Measurements from ENCODE around the gene DCDC1.
"Not testable (repeated sequence)": the region's sequence is repeated elsewhere in the genome, so short reads cannot be mapped to it uniquely, and the experiment has no call there.

Gene DCDC1

GRCh38 chr11:30983776-30984441 is 385.6 kb downstream of the DCDC1 start:
- DNase-seq: no peak

DNA sequence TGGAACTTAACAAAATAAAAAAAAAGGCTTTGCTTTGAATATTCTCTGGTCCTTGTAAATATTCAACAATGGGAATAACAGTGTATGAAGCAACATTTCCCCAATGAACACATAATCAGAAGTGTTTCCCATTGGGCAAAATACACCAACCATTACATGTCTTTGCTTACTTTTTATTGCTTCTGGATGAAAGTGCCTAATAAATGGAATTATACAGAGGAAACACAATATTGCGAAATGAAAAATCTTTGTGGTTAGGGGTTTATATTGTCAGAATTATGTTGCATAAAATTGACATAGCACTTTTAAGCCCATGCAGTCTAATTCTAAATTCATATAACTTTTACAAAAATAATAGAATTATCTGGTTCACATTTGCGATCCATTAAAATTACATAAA is 386.4 kb downstream of the DCDC1 start:
- DNase-seq: no peak

- DNase-seq: no peak
These were observed 402.0 kb downstream of the DCDC1 start for GRCh38 chr11:30967579-30967978.

DNA sequence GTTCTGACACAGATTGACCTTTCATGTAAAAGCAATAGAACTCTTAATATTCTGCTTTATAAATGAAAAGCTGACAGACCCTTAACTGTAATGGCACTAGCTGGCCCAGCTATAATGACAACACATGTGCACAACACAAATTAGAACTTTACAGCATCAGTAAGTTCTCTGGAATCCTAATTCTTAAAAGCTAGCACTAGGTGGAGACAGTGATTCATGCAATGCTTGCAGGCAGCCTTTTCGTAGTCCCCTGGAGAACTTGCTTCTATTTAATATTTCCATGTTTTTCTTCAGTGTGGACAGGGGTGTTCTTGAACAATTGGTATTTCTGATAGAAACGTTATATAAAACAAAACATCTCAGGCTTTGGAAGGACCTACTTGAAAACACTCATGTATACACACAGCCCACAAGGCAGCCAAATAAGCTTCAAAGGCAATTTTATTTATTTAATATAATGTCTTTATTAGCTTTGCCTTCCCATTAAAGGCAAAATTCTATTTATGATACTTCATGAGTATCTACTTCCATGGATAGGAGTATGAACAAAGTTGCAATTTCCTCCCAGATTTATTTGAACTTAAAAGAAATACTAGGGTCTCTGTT is 409.0 kb downstream of the DCDC1 start:
- no peak for DNase-seq

DNA sequence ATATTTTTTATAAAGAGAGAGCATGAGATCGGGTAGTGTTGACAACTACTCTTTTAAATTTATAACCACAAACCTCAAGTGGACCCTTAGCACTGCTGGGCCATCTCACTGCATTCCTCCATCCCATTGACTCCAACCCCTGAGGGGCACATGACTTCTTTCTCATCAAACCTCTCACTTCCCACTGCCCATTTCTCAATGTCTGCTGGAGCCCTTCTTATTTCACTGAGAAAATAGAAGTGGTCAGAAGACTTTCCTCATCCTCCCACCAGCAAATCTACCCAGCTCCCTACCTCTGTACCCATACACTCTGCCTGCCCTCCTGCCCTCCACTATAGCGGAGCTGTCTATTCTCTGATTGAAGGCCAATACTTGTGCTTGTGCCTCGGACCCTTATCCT is 412.8 kb downstream of the DCDC1 start:
- DNase-seq: no peak

DNA sequence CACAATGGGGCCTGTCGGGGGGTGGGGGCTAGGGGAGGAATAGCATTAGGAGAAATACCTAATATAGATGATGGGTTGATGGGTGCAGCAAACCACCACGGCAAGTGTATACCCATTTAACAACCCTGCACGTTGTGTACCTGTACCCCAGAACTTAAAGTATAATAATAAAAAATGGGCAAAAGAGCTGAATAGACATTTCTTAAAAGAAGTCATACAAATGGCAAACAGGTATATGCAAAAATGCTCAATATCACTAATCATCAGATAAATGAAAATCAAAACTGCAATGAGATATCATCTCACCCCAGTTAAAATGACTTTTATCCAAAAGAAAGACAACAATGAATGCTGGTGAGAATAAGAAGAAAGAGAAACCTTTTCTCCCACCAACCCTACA is 419.7 kb downstream of the DCDC1 start:
- no peak for DNase-seq

GRCh38 chr11:30947715-30948114 is 421.8 kb downstream of the DCDC1 start:
- DNase-seq: not testable (repeated sequence)

- no peak for DNase-seq
These were observed 430.7 kb downstream of the DCDC1 start for GRCh38 chr11:30938810-30939209.

DNA sequence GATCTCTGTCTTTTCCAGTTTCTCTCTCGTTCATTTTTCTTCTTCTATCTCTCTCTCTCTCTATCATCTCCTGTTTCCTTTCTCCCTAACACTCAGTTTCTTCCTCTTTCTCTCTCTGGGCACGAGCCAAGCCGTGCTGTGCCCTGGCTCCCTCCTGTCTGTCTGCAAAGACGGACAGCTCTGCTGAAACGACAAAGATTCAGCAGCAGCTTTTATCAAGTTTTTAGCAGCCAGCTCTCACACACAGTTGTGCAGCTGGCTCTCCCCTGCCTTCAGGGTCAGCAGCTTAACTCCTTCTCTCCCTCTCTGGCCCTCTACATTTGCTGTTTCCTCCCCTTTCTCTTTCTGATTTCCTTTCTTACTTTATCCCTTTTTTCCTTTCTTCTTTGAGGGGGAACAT is 431.4 kb downstream of the DCDC1 start:
- no peak for DNase-seq

DNA sequence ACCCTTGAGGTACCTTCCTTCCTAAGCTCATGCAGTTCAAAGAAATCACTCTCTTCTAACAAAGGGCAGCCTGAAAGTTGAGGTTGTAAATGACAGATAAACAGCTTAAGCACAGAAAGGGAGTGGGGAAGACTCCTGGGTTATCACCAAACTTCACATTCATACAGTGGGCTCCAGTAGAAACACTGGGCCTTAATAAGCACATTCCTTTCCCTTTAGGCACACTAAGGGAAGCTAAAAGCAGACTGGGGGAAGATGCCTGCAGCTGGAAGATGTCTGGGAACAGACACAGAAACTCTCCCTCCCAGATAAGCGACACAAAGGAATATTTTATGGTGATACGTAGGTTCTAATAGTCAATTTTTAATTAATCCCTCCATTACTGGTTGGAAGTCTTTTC is 433.0 kb downstream of the DCDC1 start:
- no peak for DNase-seq

DNA sequence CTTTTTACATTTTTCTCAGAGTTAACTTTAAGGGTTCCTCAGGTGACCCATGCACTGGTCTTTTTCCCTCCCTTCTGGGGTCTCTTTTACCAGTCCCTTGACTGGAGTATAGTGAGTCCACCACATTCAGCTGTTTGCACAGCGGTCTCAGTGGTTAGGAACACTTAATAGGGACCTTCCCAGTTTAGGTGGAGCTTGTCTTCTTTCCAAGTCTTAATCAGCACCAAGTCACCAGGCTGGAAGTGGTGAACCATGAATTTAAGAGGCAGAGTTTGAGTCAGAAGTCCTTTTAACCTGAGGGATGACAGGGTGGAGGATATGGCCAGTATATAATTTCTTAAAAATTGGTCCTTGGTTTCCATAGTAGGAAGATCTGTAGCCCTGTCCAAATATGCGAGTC is 433.7 kb downstream of the DCDC1 start:
- DNase-seq: no peak

GRCh38 chr11:30926130-30926529 is 443.4 kb downstream of the DCDC1 start:
- no peak for DNase-seq

- DNase-seq: no peak
These were observed 447.7 kb downstream of the DCDC1 start for GRCh38 chr11:30921811-30922210.

- DNase-seq: peak; percentile 7 to 19
These were observed 450.0 kb downstream of the DCDC1 start for GRCh38 chr11:30919389-30920152.

GRCh38 chr11:30917859-30918478 is 451.6 kb downstream of the DCDC1 start:
- peak in 1 of 2 donors; percentile 13 for DNase-seq

DNA sequence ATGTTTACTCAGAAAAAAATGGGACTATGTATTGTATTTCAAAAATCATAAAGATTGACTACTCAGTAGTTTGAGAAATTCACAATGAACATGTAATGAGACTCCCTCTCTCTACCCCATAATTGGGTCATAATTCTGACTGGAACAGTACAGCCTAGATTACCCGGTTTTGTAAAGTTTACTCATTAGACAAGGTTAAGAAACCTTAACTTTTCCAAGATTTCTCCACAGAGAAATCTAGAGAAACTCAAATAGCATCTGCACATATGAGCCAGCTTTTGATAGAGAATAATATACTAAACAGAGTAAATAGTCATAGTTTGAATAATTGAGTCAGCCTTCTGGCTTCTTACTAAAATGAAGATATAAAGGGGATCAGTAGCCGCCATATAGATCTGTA is 452.3 kb downstream of the DCDC1 start:
- DNase-seq: no peak

- DNase-seq: no peak
These were observed 452.8 kb downstream of the DCDC1 start for GRCh38 chr11:30916764-30917163.

GRCh38 chr11:30914143-30914762 is 455.3 kb downstream of the DCDC1 start:
- no peak for DNase-seq

DNA sequence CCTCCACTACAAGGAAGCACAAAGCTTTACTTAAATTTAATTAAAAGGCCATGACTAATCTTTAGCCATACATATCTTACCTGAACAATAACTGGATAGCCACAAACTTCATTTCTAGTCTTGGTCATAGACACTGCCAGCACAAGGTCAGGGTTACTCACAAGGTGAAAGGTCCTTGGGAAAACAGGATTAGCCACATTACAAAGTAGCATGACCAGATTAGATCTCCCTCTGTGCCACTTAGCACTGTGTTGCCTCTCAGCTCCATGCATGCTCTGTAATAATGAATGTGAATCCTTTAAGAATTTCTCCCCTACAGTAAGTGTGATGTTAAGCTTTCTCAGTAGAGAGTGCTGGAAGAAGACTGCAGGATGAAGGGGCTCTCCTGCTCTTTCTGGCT is 458.3 kb downstream of the DCDC1 start:
- DNase-seq: no peak

DNA sequence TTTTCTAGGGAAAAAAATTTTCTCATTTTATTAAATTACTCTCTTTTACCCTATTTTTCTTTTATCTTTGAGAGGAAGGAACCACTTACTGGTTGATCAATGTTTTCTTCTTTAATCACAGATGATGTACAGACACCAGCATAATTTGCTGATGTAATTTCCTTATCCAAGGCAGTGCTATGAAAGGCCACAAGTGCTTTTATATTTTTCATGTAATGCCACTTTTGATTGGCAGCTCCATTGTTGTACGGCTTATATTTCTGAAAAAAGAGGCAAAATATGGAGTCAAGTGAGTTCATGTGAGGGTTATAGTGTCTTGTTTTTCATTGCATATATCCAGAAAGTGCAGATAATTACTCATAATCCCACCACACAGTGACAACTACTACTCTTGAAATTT is 460.7 kb downstream of the DCDC1 start:
- DNase-seq: no peak

- no peak for DNase-seq
These were observed 461.3 kb downstream of the DCDC1 start for GRCh38 chr11:30908272-30908671.

DNA sequence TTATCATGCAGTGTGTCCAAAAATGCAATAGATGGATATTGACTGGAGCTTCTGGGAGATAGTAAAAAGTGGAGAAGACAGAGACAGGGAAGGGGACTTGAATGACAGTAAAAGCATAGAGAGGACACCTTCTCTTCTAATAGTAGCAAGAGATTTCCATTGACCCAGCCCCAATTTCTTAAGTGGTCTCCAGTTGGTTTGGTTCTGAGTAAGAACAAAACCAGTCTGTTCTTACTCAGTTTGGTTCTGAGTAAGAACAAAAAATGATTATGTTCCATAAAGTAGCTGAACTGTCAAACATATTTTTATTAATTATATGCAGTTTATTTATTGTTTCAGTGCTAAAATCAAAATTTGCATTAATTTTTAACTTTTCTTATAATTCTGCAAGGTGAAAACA is 466.6 kb downstream of the DCDC1 start:
- no peak for DNase-seq

- no peak for DNase-seq
These were observed 474.5 kb downstream of the DCDC1 start for GRCh38 chr11:30895046-30895445.

Data from CD4-positive, alpha-beta T cell treated with Interferon alpha-2 for 1 hour (primary cell).